ENCODE results near the gene ZNF521.

- TF ChIP-seq CTCF (IDR thresholded peaks at IDR 0.05) (no peak), POLR2AphosphoS5 (IDR thresholded peaks at IDR 0.05) (no peak)
Measured at GRCh38 chr18:25052511-25052921, 299.4 kb downstream of the ZNF521 start.

Data from upper lobe of left lung (tissue), 4 donors.